SHP77 treated with DMSO at 0.1 percent for 48 hours (cell line): Measurements from ENCODE around the gene FADS3.

Experiments
- DNase-seq: peaks from one replicate; lab custom pipeline; 2025; lab: John Stamatoyannopoulos, UW

The FADS3 gene

GRCh38 chr11:61879152-61879551, 12.2 kb downstream of the FADS3 start:
- DNase-seq = no peak

DNA sequence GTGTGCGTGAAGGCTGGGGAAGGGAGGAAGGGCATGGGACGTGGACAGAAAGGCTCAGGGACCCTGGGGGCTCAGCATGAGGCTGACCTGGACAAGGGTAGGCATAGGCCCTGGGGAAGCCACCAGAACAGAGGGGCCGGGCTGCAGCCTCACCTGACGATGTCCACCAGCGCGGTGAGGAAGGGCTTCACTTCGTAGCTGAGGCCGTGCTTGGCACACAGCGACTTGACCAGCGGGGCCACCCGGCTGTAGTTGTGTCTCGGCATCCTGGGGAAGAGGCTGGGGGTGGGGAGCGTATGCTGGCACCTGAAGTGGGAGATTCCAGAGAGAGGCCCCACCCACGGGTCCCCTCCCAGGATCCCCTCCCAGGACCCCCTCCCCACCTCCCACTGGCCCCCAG, 15.6 kb downstream of the FADS3 start:
- DNase-seq = no peak

DNA sequence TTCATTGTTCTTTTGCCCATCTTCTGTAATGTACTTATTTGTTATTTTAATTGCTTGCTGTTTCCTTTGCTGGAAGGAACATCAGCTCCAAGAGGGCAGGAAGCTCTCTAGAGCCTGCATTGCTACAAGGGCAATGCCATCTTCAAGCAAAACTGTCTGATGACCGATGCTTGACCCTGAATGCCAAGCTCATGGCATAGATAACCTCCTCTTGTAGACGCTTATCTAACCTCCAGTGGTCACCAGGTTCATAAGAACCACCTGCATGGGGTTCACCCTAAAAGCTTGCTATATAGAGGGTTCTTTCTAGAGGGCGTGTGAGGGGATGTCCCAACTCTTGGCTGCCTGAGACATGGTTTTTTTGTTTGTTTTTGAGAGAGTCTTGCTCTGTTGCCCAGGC, 16.5 kb downstream of the FADS3 start:
- no peak for DNase-seq

- no peak for DNase-seq
These were observed 17.0 kb downstream of the FADS3 start for GRCh38 chr11:61874377-61874809.

GRCh38 chr11:61873588-61874376, 17.6 kb downstream of the FADS3 start:
- DNase-seq = no peak

- DNase-seq = no peak
These were observed 18.3 kb downstream of the FADS3 start for GRCh38 chr11:61872935-61873565.

DNA sequence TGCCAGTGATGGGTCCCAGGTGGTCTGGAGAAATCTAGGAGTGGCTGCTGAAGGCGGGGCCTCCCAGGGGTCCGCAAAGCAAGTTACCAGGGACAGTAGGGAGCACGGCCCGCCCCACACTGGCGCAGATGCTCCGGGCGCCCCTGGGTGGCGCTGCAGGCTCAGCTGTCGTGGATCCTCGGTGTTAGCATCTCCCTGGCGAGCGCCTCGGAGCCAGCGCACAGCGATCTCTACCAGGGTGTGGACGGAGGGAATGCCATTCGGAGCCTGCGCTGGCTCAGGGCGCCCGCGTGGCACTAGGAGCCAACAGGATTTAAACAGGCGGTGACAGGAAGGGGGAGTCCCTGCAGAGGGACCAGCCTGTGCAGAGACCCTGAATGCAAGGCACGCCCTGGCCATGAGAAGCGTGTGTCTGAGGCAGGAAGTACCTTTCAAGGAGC, 20.2 kb downstream of the FADS3 start:
- DNase-seq = peak; percentile 55

- no peak for DNase-seq
These were observed 20.8 kb downstream of the FADS3 start for GRCh38 chr11:61870541-61871031.

GRCh38 chr11:61869708-61870451, 21.5 kb downstream of the FADS3 start:
- no peak for DNase-seq

GRCh38 chr11:61869429-61869707, 22.0 kb downstream of the FADS3 start:
- no peak for DNase-seq

GRCh38 chr11:61868571-61869428, 22.5 kb downstream of the FADS3 start:
- DNase-seq = no peak

DNA sequence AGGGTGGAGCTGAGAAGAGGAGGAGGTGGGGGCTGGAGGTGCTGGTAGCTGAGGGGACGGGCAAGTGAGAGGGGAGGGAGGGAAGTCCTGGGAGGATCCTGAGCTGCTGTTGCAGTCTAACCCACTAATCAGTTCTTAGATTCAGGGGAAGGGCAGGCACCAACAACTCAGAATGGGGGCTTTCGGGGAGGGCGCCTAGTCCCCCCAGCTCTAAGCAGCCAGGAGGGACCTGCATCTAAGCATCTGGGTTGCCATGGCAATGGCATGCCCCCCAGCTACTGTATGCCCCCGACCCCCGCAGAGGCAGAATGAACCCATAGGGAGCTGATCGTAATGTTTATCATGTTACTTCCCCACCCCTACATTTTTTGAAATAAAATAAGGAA, 24.4 kb downstream of the FADS3 start:
- no peak for DNase-seq

DNA sequence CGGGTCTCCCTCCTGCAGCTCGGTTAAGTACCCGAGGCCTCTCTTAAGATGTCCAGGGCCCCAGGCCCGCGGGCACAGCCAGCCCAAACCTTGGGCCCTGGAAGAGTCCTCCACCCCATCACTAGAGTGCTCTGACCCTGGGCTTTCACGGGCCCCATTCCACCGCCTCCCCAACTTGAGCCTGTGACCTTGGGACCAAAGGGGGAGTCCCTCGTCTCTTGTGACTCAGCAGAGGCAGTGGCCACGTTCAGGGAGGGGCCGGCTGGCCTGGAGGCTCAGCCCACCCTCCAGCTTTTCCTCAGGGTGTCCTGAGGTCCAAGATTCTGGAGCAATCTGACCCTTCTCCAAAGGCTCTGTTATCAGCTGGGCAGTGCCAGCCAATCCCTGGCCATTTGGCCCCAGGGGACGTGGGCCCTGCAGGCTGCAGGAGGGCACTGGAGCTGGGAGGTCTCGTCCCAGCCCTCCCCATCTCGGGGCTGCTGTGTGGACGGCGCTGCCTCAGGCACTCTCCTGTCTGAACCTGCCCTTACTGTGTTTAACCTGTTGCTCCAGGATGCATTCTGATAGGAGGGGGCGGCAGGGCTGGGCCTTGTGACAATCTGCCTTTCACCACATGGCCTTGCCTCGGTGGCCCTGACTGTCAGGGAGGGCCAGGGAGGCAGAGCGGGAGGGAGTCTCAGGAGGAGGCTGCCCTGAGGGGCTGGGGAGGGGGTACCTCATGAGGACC, 25.0 kb downstream of the FADS3 start:
- DNase-seq = no peak

DNA sequence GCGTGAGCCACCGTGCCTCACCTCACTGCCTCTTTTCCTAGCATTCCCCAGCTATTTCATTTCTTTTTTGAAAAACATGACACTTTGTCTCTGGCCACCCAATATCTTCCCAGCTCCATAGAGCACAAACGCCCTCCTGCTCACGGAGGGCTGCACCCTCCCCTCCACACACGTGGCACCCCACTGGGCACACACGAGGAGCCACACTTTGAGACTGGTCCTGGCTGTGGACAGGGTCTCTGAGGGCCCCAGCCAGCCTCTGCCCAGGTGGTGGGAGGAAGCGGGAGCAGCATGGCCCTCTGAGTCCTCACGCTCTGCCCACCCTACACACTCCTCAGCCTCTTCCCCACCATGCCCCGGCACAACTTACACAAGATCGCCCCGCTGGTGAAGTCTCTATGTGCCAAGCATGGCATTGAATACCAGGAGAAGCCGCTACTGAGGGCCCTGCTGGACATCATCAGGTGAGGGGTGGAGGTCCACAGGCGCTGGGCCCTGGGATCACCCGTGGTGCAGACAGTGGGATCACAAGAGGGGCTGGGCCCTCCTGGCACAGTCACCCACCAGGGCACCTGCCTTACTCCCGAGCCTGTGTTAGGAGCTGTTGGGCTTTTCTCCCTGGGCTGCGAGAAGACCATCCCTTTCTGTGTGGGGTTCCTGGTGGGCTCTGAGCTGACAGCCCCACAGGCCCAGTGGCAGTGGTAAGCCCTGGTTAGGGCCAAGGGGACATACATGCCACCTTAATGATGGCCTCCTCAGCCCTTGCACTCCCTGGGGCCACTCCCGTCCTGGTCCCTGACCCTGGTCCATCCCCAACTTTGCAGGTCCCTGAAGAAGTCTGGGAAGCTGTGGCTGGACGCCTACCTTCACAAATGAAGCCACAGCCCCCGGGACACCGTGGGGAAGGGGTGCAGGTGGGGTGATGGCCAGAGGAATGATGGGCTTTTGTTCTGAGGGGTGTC, 26.2 kb downstream of the FADS3 start:
- no peak for DNase-seq

DNA sequence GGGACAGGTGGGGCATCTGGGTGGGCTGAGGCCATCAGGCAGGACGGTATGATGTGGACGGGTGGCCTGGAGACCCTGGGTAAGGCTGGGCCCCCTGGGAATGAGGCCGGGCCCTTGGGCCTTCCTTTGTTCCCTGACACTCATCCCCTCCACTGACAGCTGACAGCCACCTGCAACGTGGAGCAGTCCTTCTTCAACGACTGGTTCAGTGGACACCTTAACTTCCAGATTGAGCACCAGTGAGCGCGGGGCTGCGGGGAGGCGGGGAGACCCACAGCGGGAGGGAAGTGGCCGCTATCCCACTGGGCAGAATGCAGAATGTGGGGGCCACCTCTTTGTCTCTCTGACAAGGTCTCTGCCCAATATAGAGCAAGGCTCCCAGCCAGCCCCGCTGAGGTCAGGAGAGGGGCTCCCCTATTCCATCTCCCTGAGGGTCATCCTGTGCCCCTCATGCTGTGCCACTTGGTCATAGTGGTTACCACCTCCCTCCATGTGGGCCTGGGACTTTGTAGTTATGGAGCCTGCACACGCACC, 27.7 kb downstream of the FADS3 start:
- no peak for DNase-seq

DNA sequence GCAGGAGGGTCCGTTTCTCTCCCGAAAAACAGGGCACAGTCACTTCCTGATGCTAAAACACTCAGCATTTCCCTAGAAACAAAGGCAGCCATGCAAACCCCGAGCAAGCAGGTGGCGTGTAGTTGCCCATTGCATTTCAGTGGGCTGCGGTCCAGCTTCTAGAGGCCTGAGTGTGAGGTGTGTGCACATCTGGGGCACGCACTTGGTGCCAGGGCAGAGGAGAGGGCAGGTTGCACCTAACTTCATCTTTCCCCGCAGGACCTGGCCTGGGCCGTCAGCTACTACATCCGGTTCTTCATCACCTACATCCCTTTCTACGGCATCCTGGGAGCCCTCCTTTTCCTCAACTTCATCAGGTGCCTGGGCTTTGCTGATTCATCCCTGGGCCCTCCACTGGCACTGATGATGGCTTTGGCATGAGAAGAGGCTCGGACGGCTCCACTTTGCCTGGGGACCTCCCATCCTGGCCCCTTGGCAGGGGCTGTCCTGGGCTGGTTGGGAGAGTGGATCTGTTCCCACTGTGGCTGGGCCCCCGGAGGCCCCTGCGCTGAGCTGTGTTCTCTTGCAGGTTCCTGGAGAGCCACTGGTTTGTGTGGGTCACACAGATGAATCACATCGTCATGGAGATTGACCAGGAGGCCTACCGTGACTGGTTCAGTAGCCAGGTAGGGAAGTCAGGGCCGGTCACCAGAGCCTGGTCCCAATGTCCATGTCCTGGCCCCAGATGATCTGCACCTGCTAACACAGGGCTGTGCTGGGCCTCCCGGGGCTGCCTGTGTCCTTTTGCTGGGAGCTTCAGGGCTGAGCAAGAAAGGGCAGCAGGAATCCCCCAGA, 28.4 kb downstream of the FADS3 start:
- DNase-seq = no peak

DNA sequence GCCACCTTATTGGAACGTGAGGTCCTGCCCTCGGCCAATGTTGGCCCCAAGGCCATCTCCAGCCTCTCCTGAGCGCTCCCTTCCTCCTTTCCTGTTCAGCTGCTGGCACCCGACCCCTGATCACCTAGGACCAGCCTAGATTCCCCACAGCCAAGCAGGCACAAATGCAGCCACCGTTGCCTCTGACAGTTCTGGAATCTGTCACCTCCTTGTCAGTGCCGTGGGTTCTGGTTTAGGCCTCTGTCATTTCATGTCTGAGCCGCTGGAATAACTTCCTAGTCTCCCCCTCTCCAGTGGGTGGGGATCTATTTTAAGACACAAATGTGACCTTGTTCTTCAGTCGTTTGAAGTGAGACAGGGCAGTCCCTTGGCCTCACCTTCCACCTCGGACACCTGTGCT, 29.7 kb downstream of the FADS3 start:
- DNase-seq = no peak

GRCh38 chr11:61860054-61860903, 31.1 kb downstream of the FADS3 start:
- no peak for DNase-seq
